ENCODE data around the gene KCNE5.
"Not testable (repeated sequence)": the region's sequence is repeated elsewhere in the genome, so short reads cannot be mapped to it uniquely, and the experiment has no call there.

The KCNE5 gene

DNA sequence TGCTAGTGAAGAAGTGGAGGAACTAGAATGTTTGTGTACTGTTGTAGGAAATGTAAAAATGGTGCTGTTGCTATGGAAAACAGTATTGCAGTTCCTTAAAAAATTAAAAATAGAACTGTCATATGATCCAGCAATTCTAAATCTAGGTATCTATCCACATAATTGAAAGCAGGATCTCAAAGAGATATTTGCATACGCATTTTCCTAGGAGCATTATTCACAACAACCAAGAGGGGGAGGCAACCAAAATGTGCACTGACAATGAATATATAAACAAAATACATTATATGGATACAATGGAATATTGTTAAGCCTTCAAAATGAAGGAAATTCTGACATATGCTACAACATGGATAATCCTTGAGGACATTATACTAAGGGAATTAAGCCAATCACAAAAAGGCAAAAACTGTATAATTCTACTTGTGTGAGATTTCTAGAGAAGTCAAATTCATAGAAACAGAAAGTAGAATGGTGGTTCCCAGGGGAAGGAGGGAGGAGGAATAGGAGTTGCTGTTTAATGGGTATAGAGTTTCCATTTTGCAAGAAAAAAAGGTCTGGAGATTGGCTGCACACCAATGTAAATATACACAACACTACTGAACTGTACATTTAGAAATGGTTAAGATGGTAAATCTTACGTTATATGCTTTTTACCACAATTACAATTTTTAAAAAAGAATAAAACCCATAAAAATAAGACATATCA lies 35.6 kb upstream of the KCNE5 start:
- Histone ChIP-seq H3K27me3 (ENCODE audit: insufficient read depth, low read depth) (no peaks in the 10 kb centered on the region), H4K20me1 (ENCODE audit: insufficient read depth) (no peaks in the 10 kb centered on the region), H3K79me2 (ENCODE audit: insufficient read depth, low read depth) (no peaks in the 10 kb centered on the region), H3K27ac (no peak overlapping the region), H3K9ac (no peak overlapping the region), H3K4me2 (no peak overlapping the region), H3K4me3 (IDR thresholded peaks at IDR 0.05; ENCODE audit: insufficient read depth, low read depth, low read length) (no peak overlapping the region), H2AFZ (ENCODE audit: low read depth) (no peak overlapping the region), H3K36me3 (ENCODE audit: insufficient read depth) (no peaks in the 10 kb centered on the region; the same call in 1 of the 2 replicates), H3K4me1 (ENCODE audit: low read depth, poor library complexity, severe bottlenecking) (no peaks in the 10 kb centered on the region)
- TF ChIP-seq, protein P1, sequence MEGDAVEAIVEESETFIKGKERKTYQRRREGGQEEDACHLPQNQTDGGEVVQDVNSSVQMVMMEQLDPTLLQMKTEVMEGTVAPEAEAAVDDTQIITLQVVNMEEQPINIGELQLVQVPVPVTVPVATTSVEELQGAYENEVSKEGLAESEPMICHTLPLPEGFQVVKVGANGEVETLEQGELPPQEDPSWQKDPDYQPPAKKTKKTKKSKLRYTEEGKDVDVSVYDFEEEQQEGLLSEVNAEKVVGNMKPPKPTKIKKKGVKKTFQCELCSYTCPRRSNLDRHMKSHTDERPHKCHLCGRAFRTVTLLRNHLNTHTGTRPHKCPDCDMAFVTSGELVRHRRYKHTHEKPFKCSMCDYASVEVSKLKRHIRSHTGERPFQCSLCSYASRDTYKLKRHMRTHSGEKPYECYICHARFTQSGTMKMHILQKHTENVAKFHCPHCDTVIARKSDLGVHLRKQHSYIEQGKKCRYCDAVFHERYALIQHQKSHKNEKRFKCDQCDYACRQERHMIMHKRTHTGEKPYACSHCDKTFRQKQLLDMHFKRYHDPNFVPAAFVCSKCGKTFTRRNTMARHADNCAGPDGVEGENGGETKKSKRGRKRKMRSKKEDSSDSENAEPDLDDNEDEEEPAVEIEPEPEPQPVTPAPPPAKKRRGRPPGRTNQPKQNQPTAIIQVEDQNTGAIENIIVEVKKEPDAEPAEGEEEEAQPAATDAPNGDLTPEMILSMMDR (conservative IDR thresholded peaks at IDR 0.05; ENCODE audit: low read depth, low read length), result no peak

DNA sequence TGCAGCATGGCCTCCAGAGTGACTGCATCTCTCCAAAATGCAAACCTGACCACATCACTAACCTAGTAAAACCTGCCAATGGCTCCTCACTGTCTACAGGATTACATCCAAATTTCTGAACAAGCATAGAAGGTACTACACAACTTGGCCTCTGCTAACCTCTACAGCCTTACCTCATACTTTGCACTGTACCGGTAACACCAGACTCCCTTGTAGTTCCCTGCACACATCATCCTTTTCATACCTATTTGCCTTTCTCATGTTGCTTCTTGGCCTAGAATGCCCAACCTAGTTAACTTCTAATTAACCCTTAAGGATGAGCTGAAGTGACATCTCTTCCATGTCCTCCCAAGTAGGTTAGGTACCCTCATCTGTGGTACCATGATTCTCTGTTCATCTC lies 33.4 kb upstream of the KCNE5 start:
- no peak overlapping the region for H2AFZ ChIP-seq (ENCODE audit: low read depth)
- H3K4me3 ChIP-seq (IDR thresholded peaks at IDR 0.05; ENCODE audit: insufficient read depth, low read depth, low read length), result no peak overlapping the region
- H3K4me1 ChIP-seq (ENCODE audit: low read depth, poor library complexity, severe bottlenecking), result no peaks in the 10 kb centered on the region
- H3K4me2 ChIP-seq, result no peak overlapping the region
- H4K20me1 ChIP-seq (ENCODE audit: insufficient read depth), result no peaks in the 10 kb centered on the region
- H3K36me3 ChIP-seq (ENCODE audit: insufficient read depth), result no peaks in the 10 kb centered on the region; the same call in 1 of the 2 replicates
- H3K27ac ChIP-seq, result no peak overlapping the region
- no peak overlapping the region for H3K9ac ChIP-seq
- no peaks in the 10 kb centered on the region for H3K79me2 ChIP-seq (ENCODE audit: insufficient read depth, low read depth)
- H3K27me3 ChIP-seq (ENCODE audit: insufficient read depth, low read depth), result no peaks in the 10 kb centered on the region
- TF ChIP-seq, protein P1 (conservative IDR thresholded peaks at IDR 0.05; ENCODE audit: low read depth, low read length), result no peak

DNA sequence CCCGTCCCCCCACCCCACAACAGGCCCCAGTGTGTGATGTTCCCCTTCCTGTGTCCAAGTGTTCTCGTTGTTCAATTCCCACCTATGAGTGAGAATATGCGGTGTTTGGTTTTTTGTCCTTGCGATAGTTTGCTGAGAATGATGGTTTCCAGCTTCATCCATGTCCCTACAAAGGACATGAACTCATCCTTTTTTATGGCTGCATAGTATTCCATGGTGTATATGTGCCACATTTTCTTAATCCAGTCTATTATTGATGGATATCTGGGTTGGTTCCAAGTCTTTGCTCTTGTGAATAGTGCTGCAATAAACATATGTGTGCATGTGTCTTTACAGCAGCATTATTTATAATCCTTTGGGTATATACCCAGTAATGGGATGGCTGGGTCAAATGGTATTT lies 32.4 kb upstream of the KCNE5 start:
- H4K20me1 ChIP-seq (ENCODE audit: insufficient read depth); H3K36me3 ChIP-seq (ENCODE audit: insufficient read depth): not testable (repeated sequence)

DNA sequence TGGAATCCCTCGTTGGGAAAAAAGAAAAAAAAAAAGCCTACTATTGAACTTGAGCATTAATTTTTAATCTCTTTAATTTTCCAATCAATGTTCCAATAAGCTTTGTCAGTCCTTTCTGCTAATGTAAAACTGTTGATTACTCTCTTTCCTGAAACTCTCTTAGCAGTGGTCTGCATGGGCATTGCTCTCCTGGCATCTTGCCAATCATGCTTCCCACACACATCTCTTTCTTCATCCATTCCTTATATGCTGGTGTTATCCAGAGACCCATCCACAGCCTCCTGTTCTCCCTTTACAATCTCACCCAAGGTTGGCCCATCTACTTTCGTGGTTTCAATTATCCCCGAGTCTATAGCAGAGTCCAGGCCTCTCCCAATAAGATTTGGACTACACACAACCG lies 31.8 kb upstream of the KCNE5 start:
- no peak overlapping the region for H3K9ac ChIP-seq
- H3K4me3 ChIP-seq (IDR thresholded peaks at IDR 0.05; ENCODE audit: insufficient read depth, low read depth, low read length), result no peak overlapping the region
- no peak overlapping the region for H3K27ac ChIP-seq
- H3K4me1 ChIP-seq (ENCODE audit: low read depth, poor library complexity, severe bottlenecking), result no peaks in the 10 kb centered on the region
- no peak overlapping the region for H2AFZ ChIP-seq (ENCODE audit: low read depth)
- TF ChIP-seq, protein P1 (conservative IDR thresholded peaks at IDR 0.05; ENCODE audit: low read depth, low read length), result no peak
- no peaks in the 10 kb centered on the region for H3K79me2 ChIP-seq (ENCODE audit: insufficient read depth, low read depth)
- H3K27me3 ChIP-seq (ENCODE audit: insufficient read depth, low read depth), result no peaks in the 10 kb centered on the region
- no peaks in the 10 kb centered on the region for H4K20me1 ChIP-seq (ENCODE audit: insufficient read depth)
- H3K4me2 ChIP-seq, result no peak overlapping the region
- no peaks in the 10 kb centered on the region; the same call in 1 of the 2 replicates for H3K36me3 ChIP-seq (ENCODE audit: insufficient read depth)

More for the DNA sequence above, 32.4 kb upstream of the KCNE5 start:
- not testable (repeated sequence) for H3K27ac ChIP-seq; H2AFZ ChIP-seq (ENCODE audit: low read depth); H3K27me3 ChIP-seq (ENCODE audit: insufficient read depth, low read depth); H3K4me1 ChIP-seq (ENCODE audit: low read depth, poor library complexity, severe bottlenecking); H3K4me3 ChIP-seq (IDR thresholded peaks at IDR 0.05; ENCODE audit: insufficient read depth, low read depth, low read length); H3K9ac ChIP-seq; H3K4me2 ChIP-seq; H3K79me2 ChIP-seq (ENCODE audit: insufficient read depth, low read depth)

DNA sequence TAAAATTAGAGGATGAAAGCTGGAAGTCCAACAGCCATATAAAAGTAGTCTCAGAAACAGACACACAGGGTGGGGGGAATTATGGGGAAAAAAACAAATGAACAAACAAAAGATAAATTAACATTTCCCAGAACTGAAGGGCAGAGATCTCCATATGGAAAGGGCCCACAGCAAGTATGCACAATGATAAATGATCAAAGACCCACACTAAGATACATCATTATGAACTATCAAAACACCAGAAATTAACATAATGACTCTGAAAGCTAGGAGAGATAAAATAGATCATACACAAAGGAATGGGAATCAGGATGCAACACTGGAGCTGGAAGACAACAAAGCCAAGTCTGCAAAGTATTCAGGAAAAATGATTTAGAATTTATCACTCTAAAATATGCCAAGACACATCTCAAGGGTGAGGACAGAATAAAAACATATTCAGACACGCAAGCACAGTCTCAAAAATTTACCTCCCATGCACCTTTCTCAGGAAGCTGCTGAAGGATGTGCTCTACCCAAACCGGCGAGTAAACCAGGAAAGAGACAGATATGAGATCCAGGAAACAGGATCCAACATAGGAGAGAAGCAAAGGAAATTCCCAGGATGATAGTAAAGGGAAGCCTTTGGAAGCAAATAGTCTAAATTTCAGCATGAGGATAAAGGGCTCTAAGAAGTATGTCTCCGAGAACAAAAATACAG lies 30.7 kb upstream of the KCNE5 start:
- H3K79me2 ChIP-seq (ENCODE audit: insufficient read depth, low read depth), result no peaks in the 10 kb centered on the region
- H3K27me3 ChIP-seq (ENCODE audit: insufficient read depth, low read depth), result no peaks in the 10 kb centered on the region
- H3K36me3 ChIP-seq (ENCODE audit: insufficient read depth), result no peaks in the 10 kb centered on the region; the same call in 1 of the 2 replicates
- no peak overlapping the region for H3K9ac ChIP-seq
- no peak overlapping the region for H2AFZ ChIP-seq (ENCODE audit: low read depth)
- H3K4me1 ChIP-seq (ENCODE audit: low read depth, poor library complexity, severe bottlenecking), result no peaks in the 10 kb centered on the region
- H3K4me3 ChIP-seq (IDR thresholded peaks at IDR 0.05; ENCODE audit: insufficient read depth, low read depth, low read length), result no peak overlapping the region
- TF ChIP-seq, protein P1 (conservative IDR thresholded peaks at IDR 0.05; ENCODE audit: low read depth, low read length), result no peak
- no peaks in the 10 kb centered on the region for H4K20me1 ChIP-seq (ENCODE audit: insufficient read depth)
- H3K4me2 ChIP-seq, result no peak overlapping the region
- no peak overlapping the region for H3K27ac ChIP-seq
